Subcutaneous abdominal adipose tissue (tissue), 5 donors: Measurements from ENCODE around the gene CD5L.

Experiments
- H3K27ac ChIP-seq: one replicate; pipeline ENCODE4 v1.7.0; 2013; ENCODE audit warnings: low read depth, mild to moderate bottlenecking, inconsistent platforms, low read length, moderate library complexity
- H3K27me3 ChIP-seq, 5 donors: one replicate each; pipeline ENCODE4 v1.7.0; 2013; ENCODE audit warnings: low read length in 5 of 5, inconsistent platforms in 1 of 5; ENCODE audit not compliant: control insufficient read depth in 5 of 5, insufficient read depth in 4 of 5
- H3K36me3 ChIP-seq, 5 donors: one replicate each; pipeline ENCODE4 v1.7.0; 2013; ENCODE audit warnings: low read length in 5 of 5; ENCODE audit not compliant: control insufficient read depth in 5 of 5, insufficient read depth in 5 of 5
- H3K4me1 ChIP-seq, 5 donors: one replicate each; pipeline ENCODE4 v1.7.0; 2013; ENCODE audit warnings: low read length in 5 of 5, mild to moderate bottlenecking in 3 of 5, moderate library complexity in 1 of 5; ENCODE audit not compliant: control insufficient read depth in 5 of 5, insufficient read depth in 5 of 5
- H3K4me3 ChIP-seq, 5 donors: one replicate each; pipeline ENCODE4 v1.7.0; 2013; ENCODE audit warnings: low read length in 5 of 5, low read depth in 1 of 5
- H3K9ac ChIP-seq, 5 donors: one replicate each; pipeline ENCODE4 v1.7.0; 2013; ENCODE audit warnings: low read length in 5 of 5, mild to moderate bottlenecking in 4 of 5, moderate library complexity in 3 of 5
- H3K9me3 ChIP-seq, 5 donors: one replicate each; pipeline ENCODE4 v1.7.0; 2013; ENCODE audit warnings: low read length in 5 of 5; ENCODE audit not compliant: control insufficient read depth in 5 of 5
- donor health status: healthy.
- donor health status: healthy.
- donor health status: healthy.
- donor health status: healthy.
- donor health status: healthy.

CD5L gene

DNA sequence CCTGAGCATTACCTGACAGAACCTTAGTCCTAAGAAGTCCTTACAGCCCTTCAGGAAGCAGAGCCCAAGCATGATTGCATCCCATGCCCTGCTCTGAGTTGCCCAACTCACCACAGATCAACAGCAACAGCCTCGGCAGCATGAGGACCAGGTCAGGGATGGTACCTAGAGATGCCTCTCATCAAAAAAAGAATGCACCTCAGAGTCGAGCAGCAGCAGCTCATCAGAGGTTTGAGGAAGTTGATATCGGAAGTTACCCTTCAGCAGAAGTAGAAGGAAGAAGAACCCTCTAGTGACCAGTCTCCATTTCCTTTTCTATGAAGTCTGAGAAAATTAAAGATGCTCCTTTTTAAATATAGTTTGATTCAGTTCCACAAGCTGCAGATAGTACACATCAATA, 21.7 kb downstream of the CD5L start, which contains the start of gene FCRL1:
FCRL1 (minus strand) TSS at position 225 of the 400 bp plus-strand sequence; CDS start at position 142, 83 bp downstream.
- Histone ChIP-seq H3K4me1 (no peaks in the 10 kb centered on the region), H3K27ac (no peak within 1 kb of the TSS), H3K36me3 (no peaks in the 10 kb centered on the region), H3K9me3 (no peaks in the 10 kb centered on the region), H3K27me3 (no peaks in the 10 kb centered on the region), H3K4me3 (no peak within 1 kb of the TSS), H3K9ac (no peak within 1 kb of the TSS)

- no peaks in the 10 kb centered on the region for H3K4me1 ChIP-seq
- no peak overlapping the region for H3K4me3 ChIP-seq
- H3K27ac ChIP-seq: no peak overlapping the region
- H3K36me3 ChIP-seq: no peaks in the 10 kb centered on the region
- no peaks in the 10 kb centered on the region for H3K27me3 ChIP-seq
- no peak overlapping the region for H3K9ac ChIP-seq
- peaks cover 0 to 2% (median 0%) of the 10 kb centered on the region in 5 donors for H3K9me3 ChIP-seq
These were observed 22.4 kb downstream of the CD5L start for GRCh38 chr1:157819215-157819614.

GRCh38 chr1:157813269-157813668, 28.3 kb downstream of the CD5L start:
- Histone ChIP-seq H3K27ac (no peak overlapping the region), H3K27me3 (no peaks in the 10 kb centered on the region), H3K9ac (no peak overlapping the region), H3K9me3 (peaks cover 0 to 29% (median 15%) of the 10 kb centered on the region in 5 donors), H3K4me1 (no peaks in the 10 kb centered on the region), H3K4me3 (no peak overlapping the region), H3K36me3 (no peaks in the 10 kb centered on the region)

DNA sequence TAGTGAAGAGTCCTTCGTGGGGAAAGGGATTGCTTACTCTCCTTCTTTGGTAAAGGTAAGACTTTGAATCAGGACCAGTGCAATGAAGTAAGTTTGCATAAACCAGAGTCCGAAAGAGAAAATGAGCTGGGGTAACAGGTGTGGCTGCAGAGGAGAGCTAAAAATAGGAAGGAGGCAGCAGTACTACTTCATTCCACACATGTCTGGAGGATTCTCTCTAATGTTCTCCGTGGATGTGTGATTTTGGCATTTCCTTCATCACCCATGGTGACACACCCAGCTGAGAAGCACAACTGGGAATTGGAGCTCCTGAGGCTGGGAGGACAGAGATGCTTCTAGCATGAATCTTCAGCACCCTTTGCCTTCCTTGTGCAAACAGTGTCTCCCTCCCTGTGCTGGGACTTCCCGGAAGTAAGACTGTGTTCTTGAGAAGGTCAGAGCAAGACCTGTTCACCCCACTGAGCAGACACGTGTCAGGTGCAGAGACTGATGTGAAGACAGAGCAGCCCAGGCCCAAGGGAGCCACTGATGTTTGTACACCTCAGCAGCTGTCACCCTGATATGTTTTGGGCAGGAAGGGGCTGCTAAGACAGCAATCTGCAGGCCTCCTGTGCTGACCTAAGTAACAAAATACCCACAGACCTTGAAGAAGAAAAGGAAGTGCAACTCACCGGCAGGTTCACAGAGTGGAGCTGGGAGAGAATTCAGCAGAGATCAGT, 35.0 kb downstream of the CD5L start:
- Histone ChIP-seq H3K36me3 (no peaks in the 10 kb centered on the region), H3K4me1 (no peaks in the 10 kb centered on the region), H3K9ac (no peak overlapping the region), H3K4me3 (no peak overlapping the region), H3K27ac (no peak overlapping the region), H3K9me3 (peaks cover 0 to 5% (median 2%) of the 10 kb centered on the region in 5 donors), H3K27me3 (peaks cover 0 to 5% (median 0%) of the 10 kb centered on the region in 5 donors)

GRCh38 chr1:157803851-157804250, 37.8 kb downstream of the CD5L start:
- H3K36me3 ChIP-seq: no peaks in the 10 kb centered on the region
- no peak overlapping the region for H3K4me3 ChIP-seq
- H3K27me3 ChIP-seq: peaks cover 0 to 5% (median 0%) of the 10 kb centered on the region in 5 donors
- H3K27ac ChIP-seq: no peak overlapping the region
- peaks cover 0 to 2% (median 0%) of the 10 kb centered on the region in 5 donors for H3K9me3 ChIP-seq
- no peaks in the 10 kb centered on the region for H3K4me1 ChIP-seq
- no peak overlapping the region for H3K9ac ChIP-seq

- no peak overlapping the region for H3K9ac ChIP-seq
- H3K9me3 ChIP-seq: peaks cover 0 to 2% (median 0%) of the 10 kb centered on the region in 5 donors
- H3K27me3 ChIP-seq: no peaks in the 10 kb centered on the region
- no peak overlapping the region for H3K27ac ChIP-seq
- no peaks in the 10 kb centered on the region for H3K36me3 ChIP-seq
- H3K4me1 ChIP-seq: no peaks in the 10 kb centered on the region
- H3K4me3 ChIP-seq: no peak overlapping the region
These were observed 41.6 kb downstream of the CD5L start for GRCh38 chr1:157799996-157800395.

GRCh38 chr1:157798211-157798610, 43.4 kb downstream of the CD5L start:
- Histone ChIP-seq H3K9me3 (peaks cover 2 to 9% (median 5%) of the 10 kb centered on the region in 5 donors), H3K36me3 (no peaks in the 10 kb centered on the region), H3K27ac (no peak overlapping the region), H3K9ac (no peak overlapping the region), H3K4me3 (no peak overlapping the region), H3K4me1 (no peaks in the 10 kb centered on the region), H3K27me3 (no peaks in the 10 kb centered on the region)

- no peaks in the 10 kb centered on the region for H3K9me3 ChIP-seq
- no peak overlapping the region for H3K4me3 ChIP-seq
- H3K9ac ChIP-seq: no peak overlapping the region
- H3K36me3 ChIP-seq: no peaks in the 10 kb centered on the region
- H3K27me3 ChIP-seq: no peaks in the 10 kb centered on the region
- H3K4me1 ChIP-seq: no peaks in the 10 kb centered on the region
- no peak overlapping the region for H3K27ac ChIP-seq
These were observed 56.4 kb downstream of the CD5L start for GRCh38 chr1:157785248-157785647.

DNA sequence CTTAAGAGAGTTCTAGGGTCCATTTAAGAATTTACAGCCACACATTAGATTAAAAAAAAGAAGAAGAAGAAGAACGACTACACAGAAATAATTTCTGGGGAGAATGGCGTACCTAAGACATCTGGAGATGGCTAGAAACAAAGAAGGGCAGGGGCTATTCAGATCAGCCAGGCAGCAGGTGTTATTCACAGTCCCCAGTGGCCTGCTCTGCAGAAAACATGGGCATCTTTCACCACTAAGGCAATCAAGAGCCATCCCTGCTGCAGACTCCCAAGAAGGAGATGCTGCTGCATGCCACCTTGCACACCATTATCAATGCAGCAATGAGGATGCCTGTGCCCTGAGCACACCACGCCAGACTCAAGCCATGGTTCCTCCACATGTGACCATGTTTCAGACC, 56.8 kb downstream of the CD5L start:
- Histone ChIP-seq H3K36me3 (no peaks in the 10 kb centered on the region), H3K4me1 (no peaks in the 10 kb centered on the region), H3K9me3 (no peaks in the 10 kb centered on the region), H3K27me3 (no peaks in the 10 kb centered on the region), H3K4me3 (no peak overlapping the region), H3K9ac (no peak overlapping the region), H3K27ac (no peak overlapping the region)

DNA sequence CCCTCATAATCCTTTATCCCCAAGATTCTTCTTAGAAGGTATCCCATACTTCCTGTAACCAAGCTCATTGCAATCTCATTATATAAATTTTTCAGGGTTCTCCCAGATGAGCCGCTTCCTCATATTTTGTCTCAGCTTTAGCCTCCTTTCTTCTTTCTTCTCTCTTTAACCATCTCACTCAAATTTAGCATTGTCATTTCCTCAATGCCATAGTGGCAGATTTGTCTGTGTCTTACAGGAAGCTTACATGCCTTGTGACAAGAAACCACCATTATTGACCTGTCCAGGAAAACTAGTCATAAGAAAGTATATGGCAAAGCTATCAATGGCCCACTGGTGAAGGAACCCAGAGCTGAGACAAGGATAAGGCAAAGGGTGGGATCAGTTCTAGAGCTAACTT, 58.7 kb downstream of the CD5L start:
- Histone ChIP-seq H3K9ac (no peak overlapping the region), H3K4me3 (no peak overlapping the region), H3K27me3 (no peaks in the 10 kb centered on the region), H3K9me3 (no peaks in the 10 kb centered on the region), H3K27ac (no peak overlapping the region), H3K36me3 (no peaks in the 10 kb centered on the region), H3K4me1 (no peaks in the 10 kb centered on the region)
